Activated CD4-positive, alpha-beta T cell treated with anti-CD3 and anti-CD28 coated beads, Interleukin-2, amount 50 U/mL, for 1 hour (primary cell): Measurements from ENCODE around the gene DLEC1.

ENCODE experiments used
- DNase-seq: peaks from one replicate; pipeline ENCODE4 v3.0.0-alpha.2; 2020

DLEC1 gene

DNA sequence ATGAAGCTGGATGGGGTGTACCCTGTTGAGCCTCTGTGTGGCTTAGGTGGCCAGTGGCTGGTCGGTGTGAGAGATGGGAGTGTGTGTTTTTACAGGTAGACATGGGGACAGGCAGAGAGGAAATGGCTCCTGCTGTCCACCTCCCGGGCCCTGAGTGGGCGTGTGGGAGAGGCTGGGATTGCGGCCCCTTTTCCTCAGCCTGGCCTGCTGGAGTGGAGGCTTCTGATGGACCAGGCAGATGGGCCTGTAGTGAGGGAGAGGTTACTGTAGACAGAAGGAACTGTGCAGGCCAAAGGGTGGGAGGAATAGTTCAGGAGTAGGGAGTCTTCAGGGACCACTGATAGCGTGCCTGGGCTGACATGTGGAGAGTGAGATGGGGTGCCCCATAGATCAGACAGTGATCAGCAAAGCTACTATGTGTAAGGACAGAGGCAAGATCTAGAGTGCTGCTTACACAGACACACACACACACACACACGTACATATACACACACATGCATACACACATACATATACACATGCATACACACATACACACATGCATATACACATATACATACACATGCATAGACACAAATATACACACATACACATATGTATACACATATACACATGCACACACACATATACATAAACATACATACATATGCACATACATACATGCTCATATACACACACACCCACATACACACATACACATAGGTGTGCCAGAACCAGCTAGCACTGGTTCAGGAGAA, 71.5 kb downstream of the DLEC1 start:
- DNase-seq = no peak

- DNase-seq = no peak
Observed at GRCh38 chr3:38111201-38111600, 72.2 kb downstream of the DLEC1 start.

GRCh38 chr3:38111696-38112377, 72.8 kb downstream of the DLEC1 start:
- DNase-seq = no peak

DNA sequence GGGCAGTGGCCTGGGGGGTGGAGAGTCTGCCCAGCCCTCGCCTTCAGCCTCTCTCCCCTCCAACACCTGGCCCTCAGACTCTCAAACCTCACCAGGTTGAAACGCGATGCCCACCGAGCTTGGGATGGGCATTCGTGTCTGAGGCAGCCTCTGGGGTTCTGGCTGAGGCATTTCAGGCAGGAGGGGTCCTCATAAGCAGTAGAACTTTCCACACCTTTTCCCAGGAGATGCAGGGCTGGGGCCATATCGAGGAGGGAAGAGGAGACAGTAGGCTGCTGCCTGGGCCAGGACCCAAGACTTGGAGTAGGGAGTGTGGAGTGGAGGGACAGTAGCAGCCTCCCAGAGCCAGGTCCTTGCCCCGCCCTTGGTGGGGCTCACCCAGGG, 73.4 kb downstream of the DLEC1 start:
- DNase-seq = no peak

GRCh38 chr3:38114052-38114874, 75.3 kb downstream of the DLEC1 start:
- no peak for DNase-seq

DNA sequence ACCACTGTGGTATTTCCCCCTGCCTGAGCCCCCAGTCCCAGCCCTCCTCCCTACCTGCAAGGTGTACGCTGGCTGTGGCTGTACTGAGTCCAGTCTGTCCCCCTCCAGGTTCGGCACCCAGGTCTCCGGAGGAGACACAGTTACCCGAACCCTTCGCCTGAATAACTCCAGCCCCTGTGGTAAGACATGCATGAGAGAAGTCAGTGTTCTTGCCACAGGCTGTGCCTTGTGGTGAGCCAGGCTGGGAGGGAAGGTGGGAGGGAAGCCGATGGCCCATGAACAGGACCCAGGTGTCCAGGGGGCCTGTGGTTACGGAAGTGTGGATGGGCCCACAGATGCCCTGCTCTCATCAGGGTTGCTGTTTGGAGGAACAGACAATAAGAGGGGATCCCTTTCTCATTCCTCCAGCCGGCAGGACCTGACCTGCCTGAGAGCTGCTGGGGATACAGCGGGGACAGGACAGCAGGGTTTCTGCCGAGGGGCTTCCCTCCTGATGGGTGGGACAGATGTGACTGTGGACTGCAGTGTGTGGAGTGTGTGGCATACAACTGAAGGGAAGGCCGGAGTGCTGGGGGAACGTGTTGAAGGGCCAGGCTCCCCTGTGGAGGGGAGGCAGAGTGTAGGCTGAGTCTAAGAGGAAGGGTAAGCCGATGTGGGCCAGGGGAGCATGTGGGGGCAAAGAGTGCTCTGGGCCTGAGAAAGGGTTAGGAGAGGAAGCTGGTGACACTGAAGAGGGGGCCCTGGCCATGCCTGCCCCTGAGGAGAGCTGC, 76.1 kb downstream of the DLEC1 start:
- no peak for DNase-seq

DNA sequence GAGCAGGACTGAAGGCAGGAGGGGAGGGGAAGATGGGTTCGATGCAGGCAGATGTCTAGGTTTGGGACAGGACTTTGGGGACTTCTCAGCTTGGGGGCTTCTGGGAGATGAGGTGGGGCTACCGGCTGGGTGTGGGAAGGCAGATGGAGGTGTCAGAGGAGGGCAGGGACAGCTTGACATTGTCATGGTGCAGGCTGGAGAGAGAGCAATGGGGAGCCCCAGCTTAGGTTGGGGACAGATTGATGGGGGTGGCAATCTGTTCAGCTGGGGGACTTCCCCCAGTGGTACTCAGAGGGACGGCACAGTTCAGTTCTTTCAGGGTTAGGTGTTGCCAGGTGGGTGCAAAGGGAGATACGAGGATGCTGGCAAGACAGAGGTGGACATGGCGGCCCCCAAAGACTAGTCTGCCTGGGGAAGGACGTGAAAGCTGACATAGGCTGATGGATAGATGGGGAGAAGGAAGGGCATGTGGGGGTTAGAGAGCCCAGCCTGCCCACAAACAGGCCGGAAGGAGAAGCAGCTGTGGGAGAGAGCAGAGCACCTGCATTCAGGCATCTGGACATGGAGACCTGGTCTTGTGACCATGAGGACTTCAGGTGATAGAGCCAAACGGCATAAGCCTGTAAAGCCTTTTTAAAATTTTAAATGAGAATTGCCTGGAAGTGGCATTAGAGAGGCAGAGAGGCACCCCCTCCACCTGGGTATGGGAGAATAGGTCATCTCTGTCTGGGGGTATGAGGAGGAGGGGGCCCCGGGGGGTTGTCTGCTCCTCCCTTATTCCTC, 76.8 kb downstream of the DLEC1 start:
- no peak for DNase-seq

DNA sequence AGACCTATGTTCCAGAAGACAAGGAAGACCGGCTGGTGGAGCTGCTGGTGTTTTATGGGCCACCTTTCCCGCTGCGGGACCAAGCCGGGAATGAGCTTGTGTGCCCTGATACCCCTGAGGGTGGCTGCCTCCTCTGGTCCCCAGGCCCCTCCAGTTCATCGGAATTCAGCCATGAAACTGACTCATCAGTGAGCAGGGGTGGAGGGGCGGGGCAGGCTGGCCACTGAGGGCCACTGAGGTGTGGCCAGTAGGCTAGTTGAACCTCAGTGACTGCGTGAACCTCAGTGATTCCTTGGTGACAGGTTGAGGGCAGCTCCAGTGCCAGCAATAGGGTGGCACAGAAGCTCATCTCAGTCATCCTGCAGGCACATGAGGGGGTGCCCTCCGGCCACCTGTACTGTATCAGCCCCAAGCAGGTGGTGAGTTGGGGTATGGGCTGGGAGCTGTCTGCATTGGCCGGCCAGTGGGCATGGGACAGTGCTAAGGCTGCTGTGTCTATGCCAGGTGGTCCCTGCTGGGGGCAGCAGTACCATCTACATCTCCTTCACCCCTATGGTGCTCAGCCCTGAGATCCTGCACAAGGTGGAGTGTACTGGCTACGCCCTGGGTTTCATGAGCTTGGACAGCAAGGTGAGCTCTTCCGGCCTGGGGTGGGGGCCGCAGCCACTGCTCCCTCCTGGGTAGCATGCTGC, 77.6 kb downstream of the DLEC1 start:
- DNase-seq = no peak

DNA sequence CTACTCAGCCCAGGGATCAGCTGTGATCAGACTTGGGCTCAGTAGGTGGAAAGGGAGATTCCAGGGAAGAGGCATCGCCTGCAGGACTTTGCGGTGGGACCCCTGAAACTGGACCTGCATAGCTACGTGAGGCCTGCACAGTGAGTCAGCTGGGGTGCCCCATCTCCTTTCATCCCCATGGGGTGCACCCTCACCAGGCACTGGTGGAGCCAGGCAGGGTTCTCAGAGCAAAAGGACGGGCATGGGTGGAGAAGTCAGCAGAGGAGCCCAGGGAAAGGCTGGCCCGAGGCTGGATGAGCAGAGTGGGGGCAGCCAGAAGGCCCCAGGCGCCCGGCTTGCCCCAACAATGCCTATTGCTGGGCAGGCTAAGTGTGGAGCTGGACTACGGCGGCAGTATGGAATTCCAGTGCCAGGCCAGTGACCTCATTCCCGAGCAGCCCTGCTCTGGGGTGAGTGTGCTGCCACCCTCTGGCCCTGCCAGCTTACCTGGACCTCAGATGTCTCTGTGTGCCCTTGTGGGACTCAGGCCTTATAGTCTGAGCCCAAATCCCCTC, 78.2 kb downstream of the DLEC1 start:
- no peak for DNase-seq

GRCh38 chr3:38117748-38118420, 78.9 kb downstream of the DLEC1 start:
- DNase-seq = peak; percentile 73

DNA sequence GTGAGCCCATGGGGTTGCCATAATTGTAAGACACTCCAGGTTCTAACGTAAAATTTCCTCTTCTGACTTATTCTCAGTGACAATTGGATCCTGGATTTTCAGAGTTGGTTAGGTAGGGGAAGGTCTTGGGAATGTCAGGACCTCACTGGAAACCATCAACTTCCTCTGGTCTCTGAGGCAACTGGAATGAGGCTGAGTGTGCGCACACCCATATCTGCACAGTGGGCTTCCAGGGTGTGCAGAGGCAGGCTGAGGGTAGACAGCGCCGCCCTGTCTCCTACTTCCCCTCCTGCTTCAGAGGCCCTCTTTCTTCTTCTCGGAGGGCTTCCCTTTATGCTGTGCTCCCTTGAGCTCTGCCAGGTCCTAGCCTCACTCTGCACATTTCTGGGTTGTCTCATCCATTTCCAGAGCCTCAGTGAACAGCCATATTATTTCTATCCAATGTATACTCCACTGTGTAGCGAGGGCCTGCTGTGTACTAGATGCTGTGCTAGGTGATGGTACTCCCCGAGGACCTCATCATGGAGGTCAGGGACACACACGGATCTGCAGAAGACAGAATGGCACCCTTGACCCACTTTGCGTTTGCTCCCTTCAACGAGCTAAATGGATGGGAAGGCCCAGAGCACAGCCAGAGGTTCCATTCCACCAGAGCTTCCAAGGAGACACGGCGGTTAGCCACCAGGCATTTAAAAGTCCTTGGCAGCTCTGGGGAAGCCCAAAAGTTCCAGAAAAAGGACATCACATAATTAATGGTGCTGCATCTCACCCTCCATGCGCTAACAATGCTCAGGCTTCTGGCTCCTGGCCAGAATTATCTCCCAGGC, 79.6 kb downstream of the DLEC1 start:
- DNase-seq = no peak

DNA sequence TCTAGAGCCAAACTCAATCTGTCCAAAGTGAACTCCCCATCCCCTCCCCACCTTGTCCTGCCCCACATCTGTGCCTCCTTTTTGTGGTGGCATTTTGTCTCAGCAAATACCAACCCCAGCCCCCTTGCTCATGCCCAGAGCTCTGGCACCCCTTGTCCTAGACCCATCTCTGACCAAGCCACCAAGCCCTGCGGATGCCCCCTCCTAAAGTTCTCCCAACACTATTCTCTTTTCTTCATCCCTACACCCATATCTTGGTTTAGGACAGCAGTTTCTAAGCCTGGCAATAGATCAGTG, 80.2 kb downstream of the DLEC1 start:
- DNase-seq = no peak

- no peak for DNase-seq
Observed at GRCh38 chr3:38119821-38120692, 81.0 kb downstream of the DLEC1 start.

DNA sequence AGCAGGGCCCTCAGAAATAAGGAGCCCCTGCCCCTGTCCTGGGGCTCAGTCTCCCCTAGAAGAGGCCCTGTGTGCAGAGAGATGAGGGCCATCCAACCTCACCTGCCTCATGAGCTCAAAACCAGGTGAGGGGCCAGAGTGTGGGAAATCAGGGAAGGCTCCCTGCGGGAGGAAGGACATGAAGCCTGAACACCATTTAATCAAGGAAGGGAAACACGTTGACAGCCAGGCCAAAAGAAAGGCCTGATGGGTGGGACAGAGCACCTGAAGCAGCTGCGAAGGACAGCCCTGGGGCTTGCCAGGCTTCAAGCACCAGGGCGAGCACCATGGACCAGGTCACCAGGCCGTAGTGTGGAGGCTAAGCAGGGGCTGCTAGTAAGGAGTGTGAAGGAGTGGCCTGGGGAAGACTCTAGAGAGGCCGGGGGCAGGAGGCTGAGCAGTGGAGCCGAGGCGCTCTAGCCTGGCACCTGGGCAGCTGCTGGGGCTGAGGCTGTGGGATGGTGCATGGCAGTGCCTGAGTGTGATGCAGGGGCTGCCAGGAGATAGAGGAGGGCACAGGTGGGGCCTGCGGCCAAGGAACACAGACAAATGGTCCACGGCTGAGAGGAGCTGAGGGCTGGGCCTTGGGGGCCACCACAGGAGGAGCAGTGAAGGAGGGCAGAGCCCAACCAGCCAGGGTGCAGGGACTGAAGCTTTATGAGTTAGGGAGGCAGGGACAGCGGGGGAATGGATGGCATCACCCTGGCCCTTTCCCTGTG, 81.9 kb downstream of the DLEC1 start:
- no peak for DNase-seq

- no peak for DNase-seq
Observed at GRCh38 chr3:38121451-38121831, 82.4 kb downstream of the DLEC1 start.

DNA sequence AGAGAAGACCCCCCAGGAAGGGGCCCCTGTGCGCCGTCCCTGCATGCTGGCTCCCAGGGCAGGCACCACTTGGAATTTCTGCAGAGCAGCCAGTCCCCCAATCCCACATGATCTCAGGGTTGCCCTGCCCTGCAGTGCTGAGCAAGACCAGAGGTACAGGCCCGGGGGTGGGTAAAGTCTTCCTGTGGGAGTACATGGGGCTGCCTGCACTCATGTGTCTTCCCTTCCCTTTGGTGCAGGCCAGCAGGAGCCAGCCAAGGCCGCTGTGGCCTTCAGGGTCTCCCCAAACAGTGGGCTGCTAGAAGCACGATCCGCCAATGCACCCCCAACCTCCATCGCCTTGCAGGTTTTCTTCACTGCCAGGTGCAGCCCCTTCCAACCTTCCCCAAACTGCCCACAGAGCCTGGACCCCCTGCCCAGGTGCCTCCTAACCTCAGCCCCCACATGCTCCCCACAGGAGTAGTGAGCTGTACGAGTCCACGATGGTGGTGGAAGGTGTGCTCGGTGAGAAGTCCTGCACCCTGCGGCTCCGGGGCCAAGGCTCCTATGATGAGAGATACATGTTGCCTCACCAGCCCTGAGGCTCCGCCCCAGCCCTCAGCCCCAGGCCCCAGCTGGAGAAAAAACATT, 82.9 kb downstream of the DLEC1 start:
- DNase-seq = no peak

GRCh38 chr3:38122712-38123290, 83.8 kb downstream of the DLEC1 start:
- DNase-seq = no peak
